K562 (cell line): ENCODE measurements around the gene NAT14. TPM values are rescaled to one million over a fixed set of nuclear protein-coding genes. Genes with fewer than 3 reads are reported as not detected.
A peak's percentile ranks its signal among the peaks of the same experiment; 100 is the strongest.

Experiments used
- CSDE1 ChIP-seq, 2 experiments: fragments of 450-650 bp; IDR thresholded peaks; 2 replicates each; pipeline ENCODE4 v1.6.1; 2016; ENCODE audit warnings: mild to moderate bottlenecking in 1 of 2
- FOXA1 ChIP-seq: fragments of 450-650 bp; IDR thresholded peaks from 2 replicates; pipeline ENCODE4 v1.6.1; 2016; ENCODE audit warnings: mild to moderate bottlenecking, borderline replicate concordance
- KDM1A ChIP-seq, 2 experiments: fragments of 450-650 bp; IDR thresholded peaks; 2 replicates each; pipeline ENCODE4 v1.6.1; 2016; ENCODE audit warnings: mild to moderate bottlenecking in 2 of 2
- NCOA4 ChIP-seq: fragments of 450-650 bp; IDR thresholded peaks from 2 replicates; pipeline ENCODE4 v1.6.1; 2018; ENCODE audit warnings: mild to moderate bottlenecking; ENCODE audit not compliant: partially characterized antibody
- REST ChIP-seq, 2 experiments: fragments of 450-650 bp; formaldehyde crosslinking in 1 of 2; IDR thresholded peaks; 2 replicates each; pipeline versions ENCODE4 v1.4.0 to v1.6.1; 2014 to 2020; ENCODE audit warnings: mild to moderate bottlenecking in 2 of 2, borderline replicate concordance in 1 of 2, low read depth in 1 of 2
- polyA plus RNA-seq, 8 experiments: library from polyadenylated mRNA; depleted of rRNA in 4 of 8; stranded (reverse) in 5 of 8; unstranded in 3 of 8; fragments of >200 nt; fragmentation: Nextera tagmentation in 2 of 8; fragmentation: Illumina TruSeq in 1 of 8; extraction: Ambion mirVana in 2 of 8; extraction: Trizol in 1 of 8; gene quantifications; 2 replicates each; pipeline versions ENCODE4 v1.2.1 to v1.2.3, GENCODE V29; 2011 to 2014; ENCODE audit warnings: inconsistent platforms in 1 of 8, missing spikeins in 1 of 8
- total RNA-seq, 7 experiments: library from RNA; depleted of rRNA in 6 of 7; stranded (reverse); fragments of >200 nt in 6 of 7; fragmentation: Illumina TruSeq in 2 of 7; extraction: Trizol in 2 of 7; gene quantifications; 2 replicates each; pipeline versions ENCODE4 v1.2.1 to v1.2.3, GENCODE V29; 2011 to 2021; ENCODE audit warnings: low replicate concordance in 1 of 7
- TF ChIP-seq, protein P1 (sequence below): IDR thresholded peaks from 2 replicates; pipeline ENCODE4 v1.6.1; 2011; ENCODE audit warnings: borderline replicate concordance, low read depth, mild to moderate bottlenecking, moderate library complexity, low read length; ENCODE audit not compliant: insufficient read depth, poor library complexity, severe bottlenecking
- TF ChIP-seq, protein P2 (sequence below): conservative IDR thresholded peaks from 2 replicates; pipeline ENCODE4 v1.6.1; 2011; ENCODE audit warnings: low read depth, mild to moderate bottlenecking, low read length; ENCODE audit not compliant: control insufficient read depth

NAT14 gene
- total and polyA plus RNA-seq, 9 of the 15 experiments (the other 6 are each of a cell fraction or from before 2014, with no cell fraction given): 2.4 to 77.0 (median 26.7) TPM

- TF ChIP-seq REST (IDR thresholded peaks at IDR 0.05; ENCODE audit: borderline replicate concordance) (no peak), REST (CRISPR knock-in tag; IDR thresholded peaks at IDR 0.05; ENCODE audit: low read depth) (no peak), CSDE1 (IDR thresholded peaks at IDR 0.05) (no peak), NCOA4 (no peak), FOXA1 (no peak), KDM1A (IDR thresholded peaks at IDR 0.05) (peak in 1 of 2 experiments; percentile 66; a peak in 2 of 4 replicates)
- TF ChIP-seq, protein P1, sequence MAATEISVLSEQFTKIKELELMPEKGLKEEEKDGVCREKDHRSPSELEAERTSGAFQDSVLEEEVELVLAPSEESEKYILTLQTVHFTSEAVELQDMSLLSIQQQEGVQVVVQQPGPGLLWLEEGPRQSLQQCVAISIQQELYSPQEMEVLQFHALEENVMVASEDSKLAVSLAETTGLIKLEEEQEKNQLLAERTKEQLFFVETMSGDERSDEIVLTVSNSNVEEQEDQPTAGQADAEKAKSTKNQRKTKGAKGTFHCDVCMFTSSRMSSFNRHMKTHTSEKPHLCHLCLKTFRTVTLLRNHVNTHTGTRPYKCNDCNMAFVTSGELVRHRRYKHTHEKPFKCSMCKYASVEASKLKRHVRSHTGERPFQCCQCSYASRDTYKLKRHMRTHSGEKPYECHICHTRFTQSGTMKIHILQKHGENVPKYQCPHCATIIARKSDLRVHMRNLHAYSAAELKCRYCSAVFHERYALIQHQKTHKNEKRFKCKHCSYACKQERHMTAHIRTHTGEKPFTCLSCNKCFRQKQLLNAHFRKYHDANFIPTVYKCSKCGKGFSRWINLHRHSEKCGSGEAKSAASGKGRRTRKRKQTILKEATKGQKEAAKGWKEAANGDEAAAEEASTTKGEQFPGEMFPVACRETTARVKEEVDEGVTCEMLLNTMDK: no peak
- TF ChIP-seq, protein P2, sequence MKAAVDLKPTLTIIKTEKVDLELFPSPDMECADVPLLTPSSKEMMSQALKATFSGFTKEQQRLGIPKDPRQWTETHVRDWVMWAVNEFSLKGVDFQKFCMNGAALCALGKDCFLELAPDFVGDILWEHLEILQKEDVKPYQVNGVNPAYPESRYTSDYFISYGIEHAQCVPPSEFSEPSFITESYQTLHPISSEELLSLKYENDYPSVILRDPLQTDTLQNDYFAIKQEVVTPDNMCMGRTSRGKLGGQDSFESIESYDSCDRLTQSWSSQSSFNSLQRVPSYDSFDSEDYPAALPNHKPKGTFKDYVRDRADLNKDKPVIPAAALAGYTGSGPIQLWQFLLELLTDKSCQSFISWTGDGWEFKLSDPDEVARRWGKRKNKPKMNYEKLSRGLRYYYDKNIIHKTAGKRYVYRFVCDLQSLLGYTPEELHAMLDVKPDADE: no peak
Observed at GRCh38 chr19:55439052-55439451, 45.9 kb upstream of the NAT14 start (continued).
